HepG2 (cell line): ENCODE measurements around the gene IWS1. TPM values are rescaled to one million over a fixed set of nuclear protein-coding genes. Genes with fewer than 3 reads are reported as not detected.
A peak's percentile ranks its signal among the peaks of the same experiment; 100 is the strongest.

Experiments used
- BORCS8-MEF2B ChIP-seq: sonication (generic); formaldehyde crosslinking; IDR thresholded peaks from 2 replicates; pipeline ENCODE4 v1.8.0; 2022; ENCODE audit warnings: mild to moderate bottlenecking, missing genetic modification reagents
- EEA1 ChIP-seq: sonication (generic); formaldehyde crosslinking; IDR thresholded peaks from 2 replicates; pipeline ENCODE4 v1.5.1; 2020; ENCODE audit warnings: mild to moderate bottlenecking, missing genetic modification reagents, borderline replicate concordance
- GABPB1 ChIP-seq: IDR thresholded peaks from 2 replicates; pipeline ENCODE4 v1.6.1; 2016; ENCODE audit warnings: mild to moderate bottlenecking, missing genetic modification reagents, moderate library complexity, missing compliant biosample characterization
- HINFP ChIP-seq: sonication (generic); formaldehyde crosslinking; IDR thresholded peaks from 2 replicates; pipeline ENCODE4 v1.4.0; 2020; ENCODE audit warnings: low read depth, mild to moderate bottlenecking, missing genetic modification reagents
- HNRNPLL ChIP-seq: fragments of 200-400 bp; formaldehyde crosslinking; IDR thresholded peaks from 2 replicates; pipeline ENCODE4 v1.6.1; 2017; ENCODE audit warnings: mild to moderate bottlenecking, low read depth, low read length; ENCODE audit not compliant: poor library complexity, severe bottlenecking
- KAT2B ChIP-seq: fragments of 150-350 bp; IDR thresholded peaks from 2 replicates; pipeline ENCODE4 v1.6.1; 2014; ENCODE audit warnings: low read depth, low read length, borderline replicate concordance
- MAFK ChIP-seq, 2 experiments: IDR thresholded peaks in 1 of 2; conservative IDR thresholded peaks in 1 of 2; 2 replicates each; pipeline ENCODE4 v1.6.1; 2011; ENCODE audit warnings: improper control_type of control experiment in 2 of 2, low read length in 2 of 2
- MAX ChIP-seq: IDR thresholded peaks from 2 replicates; pipeline ENCODE4 v1.6.1; 2012; ENCODE audit warnings: inconsistent platforms
- NKX3-1 ChIP-seq: sonication (generic); formaldehyde crosslinking; IDR thresholded peaks from 2 replicates; pipeline ENCODE4 v1.5.0; 2020; ENCODE audit warnings: missing genetic modification reagents
- PHF20 ChIP-seq: sonication (generic); formaldehyde crosslinking; IDR thresholded peaks from 2 replicates; pipeline ENCODE4 v1.5.0; 2020; ENCODE audit warnings: mild to moderate bottlenecking, missing genetic modification reagents
- SP4 ChIP-seq: sonication (generic); formaldehyde crosslinking; IDR thresholded peaks from 2 replicates; pipeline ENCODE4 v1.8.1; 2023; ENCODE audit warnings: mild to moderate bottlenecking, missing genetic modification reagents
- ZBTB33 ChIP-seq: sonication (generic); formaldehyde crosslinking; IDR thresholded peaks from 2 replicates; pipeline ENCODE4 v1.4.0; 2020; ENCODE audit warnings: missing genetic modification reagents
- ZNF280B ChIP-seq: sonication (generic); formaldehyde crosslinking; IDR thresholded peaks from 2 replicates; pipeline ENCODE4 v1.5.0; 2020; ENCODE audit warnings: missing genetic modification reagents, mild to moderate bottlenecking, borderline replicate concordance
- ZNF652 ChIP-seq: IDR thresholded peaks from 2 replicates; pipeline ENCODE4 v1.6.1; 2016; ENCODE audit warnings: low read depth, borderline replicate concordance
- ZNF687 ChIP-seq: sonication (generic); formaldehyde crosslinking; IDR thresholded peaks from 2 replicates; pipeline ENCODE4 v1.5.1; 2020; ENCODE audit warnings: mild to moderate bottlenecking, missing genetic modification reagents, moderate library complexity
- ZNF773 ChIP-seq: sonication (generic); formaldehyde crosslinking; IDR thresholded peaks from 2 replicates; pipeline ENCODE4 v1.4.0; 2020; ENCODE audit warnings: missing genetic modification reagents, borderline replicate concordance
- ZNF816 ChIP-seq: sonication (generic); formaldehyde crosslinking; IDR thresholded peaks from 2 replicates; pipeline ENCODE4 v1.8.0; 2022; ENCODE audit warnings: missing genetic modification reagents, mild to moderate bottlenecking, borderline replicate concordance
- ZNF883 ChIP-seq: sonication (generic); formaldehyde crosslinking; IDR thresholded peaks from 2 replicates; pipeline ENCODE4 v1.5.1; 2020; ENCODE audit warnings: mild to moderate bottlenecking, missing genetic modification reagents; ENCODE audit errors: not compliant biosample characterization
- polyA plus RNA-seq, 8 experiments: library from polyadenylated mRNA; depleted of rRNA in 3 of 8; stranded (reverse) in 7 of 8; unstranded in 1 of 8; fragments of >200 nt; fragmentation: Illumina TruSeq in 4 of 8; extraction: Trizol in 4 of 8; gene quantifications; 2 replicates each; pipeline versions ENCODE4 v1.2.1 to v1.2.3, GENCODE V29; 2011 to 2016; ENCODE audit warnings: low read depth in 4 of 8, missing spikeins in 1 of 8, mixed read lengths in 1 of 8; ENCODE audit not compliant: insufficient read depth in 1 of 8
- total RNA-seq, 5 experiments: library from RNA; depleted of rRNA; stranded (reverse); fragments of >200 nt; fragmentation: Illumina TruSeq; extraction: Trizol; gene quantifications; 2 replicates each; pipeline ENCODE4 v1.2.3, GENCODE V29; 2016; ENCODE audit warnings: low read depth in 1 of 5

Gene IWS1
- total and polyA plus RNA-seq, 2 of the 13 experiments (the other 11 are each of a cell fraction or from before 2014, with no cell fraction given) = 28.9 to 62.3 TPM

GRCh38 chr2:127456960-127457359 is 69.3 kb downstream of the IWS1 start (continued):
- 0 out of 2 replicates have a peak, but pooled peaks have one; percentile 9 for TF ChIP-seq GABPB1 (CRISPR knock-in tag)
- peak; percentile 33 for TF ChIP-seq ZNF883
- TF ChIP-seq MAFK (conservative IDR thresholded peaks at IDR 0.05 in 1 of 2, IDR thresholded peaks at IDR 0.05 in 1 of 2; ENCODE audit: low read length in 2 of 2) = no peak
- 0 out of 2 replicates have a peak, but pooled peaks have one; percentile 37 for TF ChIP-seq HINFP (CRISPR knock-in tag)
- no peak for TF ChIP-seq ZNF773 (CRISPR knock-in tag)
- no peak for TF ChIP-seq ZNF816 (CRISPR knock-in tag)
- no peak for TF ChIP-seq SP4 (CRISPR knock-in tag)
- TF ChIP-seq NKX3-1 = no peak
- 0 out of 2 replicates have a peak, but pooled peaks have one; percentile 56 for TF ChIP-seq EEA1 (CRISPR knock-in tag)
- TF ChIP-seq ZNF652 = no peak
- TF ChIP-seq KAT2B = no peak
- TF ChIP-seq BORCS8-MEF2B (CRISPR knock-in tag) = 0 out of 2 replicates have a peak, but pooled peaks have one; percentile 34
- TF ChIP-seq PHF20 (CRISPR knock-in tag) = no peak
- 0 out of 2 replicates have a peak, but pooled peaks have one; percentile 15 for TF ChIP-seq MAX
- peak; percentile 43; the same call in 1 of the 2 replicates for TF ChIP-seq ZNF280B
- peak; percentile 55 for TF ChIP-seq ZNF687 (CRISPR knock-in tag)
- TF ChIP-seq HNRNPLL = no peak
- TF ChIP-seq ZBTB33 (CRISPR knock-in tag) = 0 out of 2 replicates have a peak, but pooled peaks have one; percentile 28
